ENCODE results near the gene ASF1A.

ASF1A gene

GRCh38 chr6:118881440-118882313, 12.3 kb upstream of the ASF1A start:
- DNase-seq (ENCODE audit: low spot score) = no peak

DNA sequence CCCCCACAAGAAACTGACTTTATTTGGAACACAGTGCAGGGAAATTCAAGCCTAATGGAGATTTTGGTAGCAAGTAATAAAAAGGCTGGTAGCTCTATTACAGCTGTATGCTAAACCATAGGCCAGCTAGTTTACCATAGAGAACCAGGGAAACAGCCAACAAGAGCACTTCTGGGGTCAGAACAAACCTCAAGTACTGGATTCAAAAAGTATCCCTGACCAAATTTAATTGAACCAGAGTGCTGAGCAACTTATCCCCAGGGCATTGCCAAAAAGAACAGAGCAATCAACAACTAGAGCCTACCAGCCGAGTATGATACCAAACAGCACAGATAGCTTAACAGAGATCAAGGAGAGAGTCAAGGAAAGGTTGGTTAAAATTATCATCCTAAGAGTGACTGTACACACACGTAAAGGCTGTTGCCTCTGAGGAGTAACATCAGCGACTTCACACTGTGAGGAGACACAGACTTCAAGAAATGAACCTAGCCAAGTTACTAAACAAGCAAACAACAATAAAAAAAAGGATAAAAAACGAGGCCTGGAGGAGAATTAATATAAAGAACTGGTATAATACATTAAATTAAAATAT, 11.5 kb upstream of the ASF1A start:
- DNase-seq (ENCODE audit: low spot score) = no peak

DNA sequence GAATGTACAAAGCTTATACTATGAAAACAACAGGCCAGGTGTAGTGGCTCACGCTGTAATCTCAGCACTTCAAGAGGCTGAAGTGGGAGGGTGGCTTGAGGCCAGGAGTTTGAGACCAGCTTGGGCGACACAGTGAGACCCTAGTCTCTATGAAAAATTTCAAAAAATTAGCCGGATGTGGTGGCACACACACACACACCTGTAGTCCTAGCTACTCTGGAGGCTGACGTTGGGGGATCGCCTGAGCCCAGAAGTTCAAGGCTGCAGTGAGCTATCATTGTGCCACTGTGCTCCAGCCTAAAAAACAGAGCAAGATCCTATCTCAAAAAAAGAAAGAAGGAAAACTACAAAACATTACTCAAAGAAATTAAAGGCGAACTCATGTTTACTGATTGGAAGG, 7.3 kb upstream of the ASF1A start:
- no peak for DNase-seq (ENCODE audit: low spot score)

GRCh38 chr6:118889163-118889562, 4.8 kb upstream of the ASF1A start:
- DNase-seq (ENCODE audit: low spot score) = no peak

GRCh38 chr6:118890997-118891790, 2.8 kb upstream of the ASF1A start:
- DNase-seq (ENCODE audit: low spot score) = no peak

- DNase-seq (ENCODE audit: low spot score) = no peak
Measured at GRCh38 chr6:118892355-118892991, 1.5 kb upstream of the ASF1A start.

DNA sequence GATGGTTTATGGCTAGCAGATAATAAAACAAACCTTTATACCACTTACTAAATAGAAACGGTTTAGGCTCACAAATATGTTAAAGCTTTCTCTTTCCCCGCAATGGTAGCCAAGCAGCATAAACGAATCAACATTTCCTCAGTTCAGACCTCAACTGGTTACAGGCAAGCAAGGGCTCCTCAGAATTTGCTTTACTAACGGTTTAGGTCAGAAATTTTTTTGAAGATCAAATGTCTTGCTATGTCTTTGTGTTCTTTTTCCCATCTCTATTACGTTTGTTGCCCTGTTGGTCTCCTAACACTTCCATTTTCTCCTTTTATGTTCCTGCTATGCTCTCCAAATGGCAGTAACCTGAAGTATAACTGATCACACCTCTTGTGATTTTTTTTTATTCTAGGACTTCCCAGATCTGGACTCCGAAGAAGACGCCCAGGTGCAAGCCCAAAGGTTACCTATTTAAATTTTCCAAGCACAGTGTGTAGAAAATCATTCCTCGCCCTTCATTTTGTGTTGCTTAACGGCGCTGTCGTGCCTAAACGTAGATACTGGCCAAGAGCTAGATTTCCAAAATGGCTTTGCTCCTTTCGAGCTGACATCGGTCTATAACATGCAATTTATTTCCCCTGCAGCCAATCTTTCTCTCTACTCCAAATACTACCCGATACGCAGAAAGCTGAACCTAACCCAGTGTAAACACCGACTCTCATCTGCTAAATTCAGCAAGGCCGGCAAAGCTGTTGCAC, 717 bp upstream of the ASF1A start:
- no peak for DNase-seq (ENCODE audit: low spot score)

GRCh38 chr6:118894425-118895260, 691 bp downstream of the ASF1A start:
- peak; percentile 69 for DNase-seq (ENCODE audit: low spot score)

DNA sequence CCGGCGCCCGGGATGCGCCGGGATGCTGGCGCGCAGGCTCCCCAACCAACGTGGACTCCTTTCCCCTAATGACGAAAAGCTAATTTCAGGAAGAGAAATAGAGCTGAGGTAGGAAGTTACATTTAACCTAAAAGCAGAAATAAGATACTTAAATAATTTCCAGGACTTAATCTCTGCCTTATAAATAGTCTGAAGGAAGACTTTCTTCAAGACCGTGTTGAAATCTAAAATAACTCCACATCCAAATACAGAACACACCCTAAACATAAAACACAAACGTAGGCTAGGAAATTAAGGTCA, 1.3 kb downstream of the ASF1A start:
- DNase-seq (ENCODE audit: low spot score) = no peak

DNA sequence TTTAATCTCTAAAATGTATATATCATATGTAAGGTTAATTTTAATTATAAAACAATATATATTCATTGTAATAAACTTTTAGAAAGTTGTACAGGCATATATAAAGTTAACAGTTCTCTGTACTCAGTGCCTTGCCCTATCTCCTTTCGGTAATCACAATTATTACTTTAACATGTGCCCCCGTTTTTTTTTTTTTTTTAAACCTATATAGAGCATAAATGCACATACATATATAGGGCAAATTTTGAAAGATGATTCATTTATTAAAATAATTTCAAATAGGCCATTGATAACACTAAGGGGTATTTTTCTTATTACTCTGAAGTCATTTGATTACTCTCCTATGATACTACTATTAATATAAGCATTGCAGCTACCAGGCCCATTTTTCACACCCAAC, 1.9 kb downstream of the ASF1A start:
- no peak for DNase-seq (ENCODE audit: low spot score)

DNA sequence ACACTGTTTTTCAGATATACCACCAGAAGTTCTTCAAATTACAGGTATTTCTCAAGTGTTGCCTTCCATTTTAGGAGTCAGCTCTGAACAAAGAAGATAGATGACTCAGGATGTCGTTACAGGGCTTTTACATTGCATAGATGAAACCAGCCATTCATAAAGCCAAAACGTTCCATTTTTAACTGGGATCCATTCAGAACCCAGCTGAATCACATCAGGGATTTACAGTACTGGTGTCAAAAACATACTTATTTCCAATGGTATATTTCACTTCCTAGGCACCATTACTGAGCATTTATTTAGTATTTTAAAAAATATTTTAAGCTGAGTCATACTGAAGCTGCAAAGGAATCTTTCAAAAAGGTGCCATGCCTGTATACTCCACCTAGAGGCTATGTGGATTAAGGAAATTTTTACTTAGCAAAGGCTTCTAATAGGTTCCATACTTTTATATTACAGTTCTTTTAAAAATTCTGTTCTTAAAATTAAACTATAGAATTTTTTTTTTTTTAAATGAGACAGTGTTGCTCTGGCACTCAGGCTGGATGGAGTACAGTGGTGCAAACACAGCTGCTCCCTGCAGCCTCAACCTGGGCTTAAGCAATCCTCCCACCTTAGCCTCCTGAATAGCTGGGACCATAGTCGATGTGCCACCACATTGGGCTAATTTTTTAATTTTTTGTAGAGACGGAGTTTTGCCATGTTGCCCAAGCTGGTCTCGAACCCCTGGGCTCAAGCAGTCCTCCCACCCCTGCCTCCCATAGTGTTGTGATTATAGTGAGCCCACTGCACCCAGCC, 2.6 kb downstream of the ASF1A start:
- DNase-seq (ENCODE audit: low spot score) = no peak

- DNase-seq (ENCODE audit: low spot score) = no peak
Measured at GRCh38 chr6:118897386-118897785, 3.4 kb downstream of the ASF1A start.

GRCh38 chr6:118899948-118900347, 6.0 kb downstream of the ASF1A start:
- no peak for DNase-seq (ENCODE audit: low spot score)

DNA sequence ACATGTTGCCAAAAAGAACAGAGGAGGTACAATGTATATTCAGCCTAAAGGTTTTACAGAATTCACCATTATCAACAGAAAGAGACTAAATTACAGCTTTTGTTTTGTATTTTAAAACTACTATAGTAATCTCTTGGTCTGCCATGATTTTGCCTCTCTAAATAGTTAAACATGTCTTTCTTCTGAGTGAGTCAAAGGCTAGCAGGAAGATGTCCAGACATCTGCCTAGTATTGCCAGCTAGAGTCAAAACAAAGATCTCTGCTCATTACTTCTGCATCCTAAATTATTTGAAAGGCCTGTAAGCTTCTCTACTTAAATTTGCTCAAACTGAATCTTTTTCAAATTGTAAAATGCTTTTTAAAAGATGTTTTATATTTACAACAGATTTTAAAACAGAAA, 8.8 kb downstream of the ASF1A start:
- DNase-seq (ENCODE audit: low spot score) = no peak

DNA sequence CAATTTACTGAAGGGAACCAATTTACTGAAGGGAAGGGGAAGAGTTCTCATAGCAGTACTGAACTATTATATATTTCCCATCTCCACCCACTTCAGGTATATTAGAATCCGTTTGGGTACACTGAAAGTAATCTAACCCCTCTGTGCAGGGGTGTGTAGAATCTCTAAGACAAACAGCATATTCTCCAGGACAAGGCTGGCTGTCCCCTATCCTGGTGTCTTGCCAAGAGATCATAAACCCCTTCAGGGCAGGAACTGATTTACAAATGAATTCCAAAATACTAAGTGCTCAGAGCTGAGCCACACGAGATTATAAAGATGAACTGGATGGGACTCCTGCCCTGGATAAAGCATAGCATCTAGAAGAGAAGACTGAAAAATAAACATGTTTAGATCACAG, 9.2 kb downstream of the ASF1A start:
- no peak for DNase-seq (ENCODE audit: low spot score)

GRCh38 chr6:118903691-118904090, 9.7 kb downstream of the ASF1A start:
- DNase-seq (ENCODE audit: low spot score) = no peak

DNA sequence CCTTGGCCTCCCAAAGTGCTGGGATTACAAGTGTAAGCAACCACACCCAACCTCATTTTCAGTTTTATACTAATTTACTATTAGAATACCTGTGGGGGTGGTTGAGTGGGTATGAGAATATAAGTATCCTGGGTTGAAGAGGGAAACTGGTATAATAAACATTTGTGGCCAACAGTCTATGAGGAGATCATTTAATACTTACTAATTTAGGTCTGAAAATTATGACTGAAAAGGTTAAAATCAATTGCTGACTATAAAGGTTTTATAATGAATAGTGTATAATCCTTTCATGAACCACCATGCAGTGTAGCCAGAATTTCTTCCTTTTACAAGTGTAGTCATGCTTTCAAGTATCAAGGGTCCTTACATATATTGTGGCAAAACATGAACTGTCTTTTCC, 11.1 kb downstream of the ASF1A start:
- no peak for DNase-seq (ENCODE audit: low spot score)

DNA sequence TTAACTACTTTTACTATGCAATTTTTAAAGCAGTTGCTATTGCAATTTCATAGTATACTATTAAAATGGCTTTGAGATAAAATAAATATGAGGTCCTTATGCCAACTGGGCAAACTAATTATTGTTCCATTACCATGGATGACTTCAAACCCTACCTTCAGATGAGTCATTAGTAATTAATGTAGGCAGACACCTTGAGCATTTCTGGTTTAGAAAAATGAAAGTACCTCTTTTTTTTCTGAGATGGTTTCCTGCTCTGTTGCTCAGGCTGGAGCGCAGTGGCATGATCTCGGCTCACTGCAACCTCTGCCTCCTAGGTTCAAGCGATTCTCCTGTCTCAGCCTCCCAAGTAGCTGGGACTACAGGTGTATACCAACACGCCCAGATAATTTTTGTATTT, 11.9 kb downstream of the ASF1A start:
- DNase-seq (ENCODE audit: low spot score) = no peak

DNA sequence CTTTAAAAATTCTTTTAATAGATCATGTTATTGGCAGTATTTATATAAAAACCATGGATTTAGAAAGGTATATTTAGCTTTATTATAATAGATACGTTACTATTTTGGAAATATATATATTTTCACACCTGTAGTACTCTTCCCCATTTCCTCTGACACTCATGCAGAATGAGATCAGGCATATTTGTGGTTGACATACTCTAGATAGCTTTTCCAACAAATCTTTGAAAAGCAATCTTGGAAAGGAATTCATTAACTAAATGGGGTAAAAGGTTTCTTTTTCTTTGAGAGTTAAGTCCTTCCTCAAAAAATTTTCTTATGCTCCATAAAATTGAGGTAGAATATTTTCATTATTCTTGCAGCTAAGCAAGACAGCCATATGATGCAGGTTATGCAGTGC, 14.5 kb downstream of the ASF1A start:
- no peak for DNase-seq (ENCODE audit: low spot score)

GRCh38 chr6:118912646-118913045, 18.7 kb downstream of the ASF1A start:
- DNase-seq (ENCODE audit: low spot score) = no peak

Measured in ecto neural progenitor cell (in vitro differentiated cells).